Keratinocyte (primary cell): Measurements from ENCODE around the gene PLCL1. TPM values are rescaled to one million over a fixed set of nuclear protein-coding genes. Genes with fewer than 3 reads are reported as not detected.

Experiments
- DNase-seq: peaks from one replicate; pipeline ENCODE4 v3.0.0-alpha.2; 2011; ENCODE audit warnings: low read depth, missing footprints, low spot score
- FAIRE-seq: peaks from 2 replicates; lab custom pipeline; 2011; peaks lifted over from hg19 to GRCh38; lab: Jason Lieb, UNC
- H2AFZ ChIP-seq: 2 replicates; pipeline ENCODE4 v1.6.0; 2012; ENCODE audit warnings: low read length, control low read depth, inconsistent platforms; ENCODE audit not compliant: control insufficient read depth
- H3K27ac ChIP-seq: 2 replicates; pipeline ENCODE4 v1.5.1; 2011; ENCODE audit warnings: low read length; ENCODE audit not compliant: control insufficient read depth, insufficient read depth
- H3K27me3 ChIP-seq: 3 replicates; pipeline ENCODE4 v1.6.0; 2011; ENCODE audit warnings: low read length; ENCODE audit not compliant: control insufficient read depth, insufficient read depth; ENCODE audit errors: extremely low read depth
- H3K36me3 ChIP-seq, 2 experiments: 2 replicates in 1 of 2; 3 replicates in 1 of 2; pipeline ENCODE4 v1.5.1; 2011; ENCODE audit warnings: low read length in 2 of 2, mild to moderate bottlenecking in 1 of 2; ENCODE audit not compliant: control insufficient read depth in 2 of 2, insufficient read depth in 2 of 2; ENCODE audit errors: extremely low read depth in 1 of 2
- H3K4me1 ChIP-seq: 3 replicates; pipeline ENCODE4 v1.5.1; 2011; ENCODE audit warnings: low read length; ENCODE audit not compliant: control insufficient read depth, insufficient read depth; ENCODE audit errors: extremely low read depth
- H3K4me2 ChIP-seq: 3 replicates; pipeline ENCODE4 v1.6.0; 2011; ENCODE audit warnings: low read depth, low read length; ENCODE audit not compliant: control insufficient read depth, insufficient read depth; ENCODE audit errors: extremely low read depth
- H3K4me3 ChIP-seq, 3 experiments: fragments of 200-600 bp in 1 of 3; sonication (generic) in 1 of 3; 2 replicates in 2 of 3; 3 replicates in 1 of 3; pipeline ENCODE4 v1.5.1; 2011 to 2016; ENCODE audit warnings: low read length in 3 of 3, mild to moderate bottlenecking in 3 of 3, control low read depth in 2 of 3, inconsistent platforms in 1 of 3, low read depth in 1 of 3, mixed read lengths in 1 of 3, mixed run types in 1 of 3, moderate library complexity in 1 of 3; ENCODE audit not compliant: control insufficient read depth in 2 of 3, insufficient read depth in 2 of 3; ENCODE audit errors: extremely low read depth in 1 of 3
- H3K79me2 ChIP-seq: 2 replicates; pipeline ENCODE4 v1.6.0; 2012; ENCODE audit warnings: low read length; ENCODE audit not compliant: control insufficient read depth, insufficient read depth
- H3K9ac ChIP-seq: 3 replicates; pipeline ENCODE4 v1.6.0; 2011; ENCODE audit warnings: low read length; ENCODE audit not compliant: control insufficient read depth, insufficient read depth; ENCODE audit errors: extremely low read depth
- H3K9me1 ChIP-seq: 3 replicates; pipeline ENCODE4 v1.6.0; 2011; ENCODE audit warnings: low read length; ENCODE audit not compliant: control insufficient read depth, insufficient read depth; ENCODE audit errors: extremely low read depth
- H3K9me3 ChIP-seq: 2 replicates; pipeline ENCODE4 v1.5.1; 2012; ENCODE audit warnings: low read depth, low read length; ENCODE audit not compliant: control insufficient read depth
- H4K20me1 ChIP-seq: 3 replicates; pipeline ENCODE4 v1.6.0; 2011; ENCODE audit warnings: low read length; ENCODE audit not compliant: control insufficient read depth, insufficient read depth; ENCODE audit errors: extremely low read depth
- CTCF ChIP-seq, 3 experiments: IDR thresholded peaks in 1 of 3; conservative IDR thresholded peaks in 1 of 3; optimal IDR thresholded peaks in 1 of 3; 2 replicates in 2 of 3; 3 replicates in 1 of 3; pipeline versions ENCODE3 to v1.5.1; 2011; ENCODE audit warnings: low read length in 3 of 3, mild to moderate bottlenecking in 3 of 3, moderate library complexity in 2 of 3, control low read depth in 1 of 3, inconsistent platforms in 1 of 3; ENCODE audit not compliant: insufficient read depth in 2 of 3; ENCODE audit errors: extremely low read depth in 1 of 3
- EZH2 ChIP-seq: IDR thresholded peaks from one replicate; pipeline ENCODE4 v1.6.1; 2012; ENCODE audit warnings: inconsistent platforms, mild to moderate bottlenecking, low read length, moderate library complexity
- dilution Hi-C: fragments of 300-500 bp; cut with MboI; formaldehyde crosslinking; loops from one replicate; pipeline ENCODE4 v1.7.0; 2020; ENCODE audit warnings: low sequenced_read_pairs; ENCODE audit not compliant: extremely low pct_ligation_motif_present
- polyA plus RNA-seq, 5 experiments: library from polyadenylated mRNA; depleted of rRNA in 3 of 5; stranded (reverse) in 3 of 5; stranded (forward) in 1 of 5; unstranded in 1 of 5; fragments of >200 nt; gene quantifications; 1 replicate in 1 of 5; 2 replicates in 3 of 5; 3 replicates in 1 of 5; pipeline versions ENCODE4 v1.2.1 to v1.2.3, GENCODE V29; 2011 to 2012; ENCODE audit warnings: missing spikeins in 2 of 5, low read depth in 1 of 5, low replicate concordance in 1 of 5

Gene PLCL1
- polyA plus RNA-seq, 1 donor (not counting 4 experiments of a cell fraction or from before 2014, with no cell fraction given), result 0.01 TPM

- Histone ChIP-seq H3K4me3 (no peak overlapping the region), H3K36me3 (no peaks in the 10 kb centered on the region), H3K27ac (no peak overlapping the region), H3K27me3 (no peaks in the 10 kb centered on the region), H2AFZ (no peak overlapping the region), H3K9me3 (no peaks in the 10 kb centered on the region), H4K20me1 (no peaks in the 10 kb centered on the region), H3K4me1 (no peaks in the 10 kb centered on the region), H3K4me2 (no peak overlapping the region), H3K9me1 (no peaks in the 10 kb centered on the region), H3K79me2 (no peaks in the 10 kb centered on the region), H3K9ac (no peak overlapping the region)
- no peak for DNase-seq
- no peak for TF ChIP-seq CTCF (optimal IDR thresholded peaks at IDR 0.05 in 1 of 3, IDR thresholded peaks at IDR 0.05 in 1 of 3, conservative IDR thresholded peaks at IDR 0.05 in 1 of 3; ENCODE audit: extremely low read depth in 1 of 3, insufficient read depth in 2 of 3, low read length in 3 of 3)
- no peak for TF ChIP-seq EZH2
- no peak for FAIRE-seq
- dilution Hi-C loops, result loop anchor here (25.0 kb wide), 1 partner anchor 298 kb away; no protein-coding TSS in a partner anchor
Observed at GRCh38 chr2:197814526-197814925, 10.1 kb downstream of the PLCL1 start.

- FAIRE-seq, result no peak
- H3K27me3 ChIP-seq, result no peaks in the 10 kb centered on the region
- H3K4me2 ChIP-seq, result no peak overlapping the region
- H3K4me3 ChIP-seq, result no peak overlapping the region
- dilution Hi-C loops, result loop anchor here (25.0 kb wide), 1 partner anchor 291 kb away; no protein-coding TSS in a partner anchor
- no peak overlapping the region for H3K27ac ChIP-seq
- no peak overlapping the region for H3K9ac ChIP-seq
- H2AFZ ChIP-seq, result no peak overlapping the region
- H3K4me1 ChIP-seq, result no peaks in the 10 kb centered on the region
- no peaks in the 10 kb centered on the region for H3K9me1 ChIP-seq
- no peaks in the 10 kb centered on the region for H3K9me3 ChIP-seq
- TF ChIP-seq EZH2 (no peak), CTCF (optimal IDR thresholded peaks at IDR 0.05 in 1 of 3, IDR thresholded peaks at IDR 0.05 in 1 of 3, conservative IDR thresholded peaks at IDR 0.05 in 1 of 3; ENCODE audit: extremely low read depth in 1 of 3, insufficient read depth in 2 of 3, low read length in 3 of 3) (no peak)
- H3K36me3 ChIP-seq, result no peaks in the 10 kb centered on the region
- no peaks in the 10 kb centered on the region for H4K20me1 ChIP-seq
- H3K79me2 ChIP-seq, result no peaks in the 10 kb centered on the region
- no peak for DNase-seq
Observed at GRCh38 chr2:197821550-197822289, 17.3 kb downstream of the PLCL1 start.
